ENCODE data around the gene TNFSF18. TPM values are rescaled to one million over a fixed set of nuclear protein-coding genes. Genes with fewer than 3 reads are reported as not detected.

TNFSF18 gene
- total RNA-seq, 4 donors from 2014 or later: 0.17 TPM; not detected in 3

DNA sequence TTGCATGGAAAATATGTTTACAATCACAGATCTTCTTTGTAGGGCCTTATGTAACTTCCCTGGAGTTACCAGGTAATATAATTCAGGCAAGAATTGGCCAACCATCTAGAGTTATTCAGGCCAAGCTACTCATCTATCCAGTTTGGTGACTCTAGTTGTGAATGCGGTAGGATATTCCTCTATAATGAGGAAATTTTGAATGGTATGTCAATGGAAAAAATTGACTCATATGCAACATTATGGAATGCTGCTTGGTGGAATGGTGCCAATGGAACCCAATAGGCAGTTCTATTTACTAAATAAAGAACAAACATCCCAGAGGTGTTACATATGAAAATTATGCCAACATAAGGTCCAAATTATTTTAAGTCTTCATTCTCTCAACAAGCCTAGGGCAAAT, 5.6 kb upstream of the TNFSF18 start:
- TF ChIP-seq, protein P1, sequence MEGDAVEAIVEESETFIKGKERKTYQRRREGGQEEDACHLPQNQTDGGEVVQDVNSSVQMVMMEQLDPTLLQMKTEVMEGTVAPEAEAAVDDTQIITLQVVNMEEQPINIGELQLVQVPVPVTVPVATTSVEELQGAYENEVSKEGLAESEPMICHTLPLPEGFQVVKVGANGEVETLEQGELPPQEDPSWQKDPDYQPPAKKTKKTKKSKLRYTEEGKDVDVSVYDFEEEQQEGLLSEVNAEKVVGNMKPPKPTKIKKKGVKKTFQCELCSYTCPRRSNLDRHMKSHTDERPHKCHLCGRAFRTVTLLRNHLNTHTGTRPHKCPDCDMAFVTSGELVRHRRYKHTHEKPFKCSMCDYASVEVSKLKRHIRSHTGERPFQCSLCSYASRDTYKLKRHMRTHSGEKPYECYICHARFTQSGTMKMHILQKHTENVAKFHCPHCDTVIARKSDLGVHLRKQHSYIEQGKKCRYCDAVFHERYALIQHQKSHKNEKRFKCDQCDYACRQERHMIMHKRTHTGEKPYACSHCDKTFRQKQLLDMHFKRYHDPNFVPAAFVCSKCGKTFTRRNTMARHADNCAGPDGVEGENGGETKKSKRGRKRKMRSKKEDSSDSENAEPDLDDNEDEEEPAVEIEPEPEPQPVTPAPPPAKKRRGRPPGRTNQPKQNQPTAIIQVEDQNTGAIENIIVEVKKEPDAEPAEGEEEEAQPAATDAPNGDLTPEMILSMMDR (IDR thresholded peaks at IDR 0.05; ENCODE audit: low read depth): no peak

DNA sequence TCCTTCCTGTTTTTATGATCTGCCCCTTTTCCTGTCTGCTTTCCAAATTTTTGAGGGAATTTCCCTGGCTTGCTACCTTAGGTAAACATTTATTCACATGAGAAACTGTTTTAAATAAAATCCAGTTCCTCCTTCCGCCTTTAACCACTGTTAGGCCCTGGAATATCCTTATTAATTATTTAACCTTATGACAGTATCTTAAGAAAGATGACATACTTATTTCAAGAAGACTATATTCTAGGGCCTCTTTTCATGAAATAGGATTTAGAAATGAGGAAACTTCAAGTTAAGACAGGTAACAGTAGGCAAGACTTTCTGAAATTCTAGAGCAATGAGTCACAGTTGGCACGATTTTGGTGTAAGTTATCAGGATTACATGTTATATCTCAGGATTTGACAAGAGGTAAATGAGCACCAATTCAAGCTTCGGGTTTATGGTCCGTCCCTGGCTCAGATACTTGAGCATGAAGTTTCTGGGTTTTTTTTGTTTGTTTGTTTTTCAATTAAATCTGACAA, 2.0 kb upstream of the TNFSF18 start:
- TF ChIP-seq, protein P1 (IDR thresholded peaks at IDR 0.05; ENCODE audit: low read depth): no peak

DNA sequence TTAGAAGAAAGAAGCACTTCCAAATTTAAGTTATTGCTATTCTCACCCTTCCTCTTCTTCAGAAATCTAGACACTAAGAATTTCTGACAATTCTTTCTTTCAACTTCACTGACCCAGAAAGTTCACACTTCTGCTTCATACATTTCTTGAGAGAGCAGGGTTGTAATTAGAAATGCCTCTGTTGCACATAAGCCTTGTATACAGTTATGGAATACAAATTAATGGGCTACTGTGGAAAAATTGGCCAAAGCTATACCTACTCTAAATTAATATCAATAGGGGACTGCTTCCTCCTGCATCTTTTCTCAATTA, 1.5 kb downstream of the TNFSF18 start:
- TF ChIP-seq, protein P1 (IDR thresholded peaks at IDR 0.05; ENCODE audit: low read depth): no peak

DNA sequence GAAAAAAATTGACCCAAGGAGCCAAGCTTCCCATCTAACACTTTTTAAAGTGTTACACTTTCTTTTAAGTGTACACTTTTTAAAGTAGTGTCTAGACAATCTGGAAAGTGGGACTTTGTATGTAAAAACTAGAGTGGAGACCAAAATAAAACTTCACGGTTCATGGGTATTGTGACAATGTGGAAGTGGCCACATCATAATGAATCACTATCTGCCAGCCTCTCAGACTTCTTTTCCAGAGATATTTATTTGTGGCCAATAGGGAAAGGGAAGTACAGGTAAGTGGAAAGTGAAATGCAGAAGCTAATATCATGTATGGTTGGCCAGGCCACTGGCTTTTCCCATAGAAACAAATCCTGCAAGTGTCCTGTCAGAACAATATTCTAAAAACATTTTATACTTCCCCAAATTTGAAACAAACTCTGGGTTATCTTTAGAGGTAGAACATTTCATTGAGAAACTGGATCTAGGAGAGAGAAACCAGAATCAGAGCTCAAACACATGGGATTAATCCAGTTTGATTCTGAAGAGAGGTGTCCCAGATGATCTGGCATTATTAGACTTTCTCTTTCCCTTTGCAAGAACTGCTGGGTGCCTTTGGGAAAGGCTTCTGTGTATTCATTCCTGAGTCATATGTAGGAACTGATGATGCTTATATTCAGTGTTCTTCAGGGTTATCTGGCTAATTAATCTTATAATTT, 2.0 kb downstream of the TNFSF18 start:
- TF ChIP-seq, protein P1 (IDR thresholded peaks at IDR 0.05; ENCODE audit: low read depth): no peak

DNA sequence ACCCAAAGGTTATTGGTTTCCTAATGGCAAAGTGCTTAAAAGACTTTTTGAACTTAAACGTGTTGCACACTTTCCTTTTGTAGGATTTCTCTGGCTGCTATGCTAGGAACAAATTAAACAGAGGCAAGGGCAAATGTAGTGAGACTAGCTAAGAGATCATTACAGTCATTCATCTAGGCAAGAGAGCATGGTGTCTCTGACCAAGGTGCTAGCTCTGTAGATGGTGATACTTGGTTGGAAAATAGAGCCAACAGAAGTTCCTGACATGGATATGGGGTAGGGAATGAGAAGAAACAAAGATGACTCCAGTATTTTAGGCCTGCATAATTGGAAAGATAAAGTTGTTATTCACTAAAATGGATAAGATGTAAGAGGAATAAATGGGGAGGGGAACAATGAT, 6.1 kb downstream of the TNFSF18 start:
- TF ChIP-seq, protein P1 (IDR thresholded peaks at IDR 0.05; ENCODE audit: low read depth): no peak

DNA sequence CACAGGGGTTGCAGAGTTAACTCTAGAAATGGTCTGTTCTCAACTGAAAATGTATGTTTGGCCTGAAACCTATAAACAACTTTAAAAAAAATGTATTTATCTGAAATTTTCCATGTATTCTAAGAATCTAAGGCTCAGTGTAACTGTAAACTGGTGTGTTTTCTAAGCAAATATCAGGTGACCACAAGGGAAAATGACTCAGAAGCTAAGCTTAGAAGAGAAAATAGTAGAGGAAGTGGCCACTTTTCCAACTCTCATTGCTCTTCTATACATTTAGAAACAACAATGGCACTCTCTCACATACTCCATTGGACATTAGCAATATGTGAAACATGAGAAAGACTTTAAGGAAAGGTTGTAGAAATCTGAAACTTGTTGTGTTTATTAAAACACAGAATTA, 7.5 kb downstream of the TNFSF18 start:
- TF ChIP-seq, protein P1 (IDR thresholded peaks at IDR 0.05; ENCODE audit: low read depth): no peak

DNA sequence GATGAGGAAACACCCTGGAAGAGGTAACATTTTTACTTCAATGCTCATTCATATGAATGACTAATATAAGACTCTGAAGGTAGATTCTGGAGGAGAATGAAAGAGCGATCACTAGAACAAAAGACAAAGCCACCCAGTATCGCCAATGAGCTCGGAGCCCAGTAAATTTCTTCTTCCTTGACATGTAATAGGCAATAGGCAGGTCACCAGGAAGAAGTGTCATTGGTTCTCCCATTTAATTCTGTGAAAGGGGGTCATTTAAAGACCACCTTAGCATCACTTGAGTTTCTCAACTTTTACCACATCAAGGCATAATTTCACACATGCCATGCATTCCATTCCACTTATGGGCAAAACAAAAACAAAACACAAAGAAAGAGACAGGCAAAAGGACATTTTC, 7.9 kb downstream of the TNFSF18 start:
- TF ChIP-seq, protein P1 (IDR thresholded peaks at IDR 0.05; ENCODE audit: low read depth): no peak

Measured in subcutaneous adipose tissue (tissue), 4 donors.